ENCODE data around the gene MUC21. TPM values are rescaled to one million over a fixed set of nuclear protein-coding genes. Genes with fewer than 3 reads are reported as not detected.

The MUC21 gene
- not detected for total RNA-seq

DNA sequence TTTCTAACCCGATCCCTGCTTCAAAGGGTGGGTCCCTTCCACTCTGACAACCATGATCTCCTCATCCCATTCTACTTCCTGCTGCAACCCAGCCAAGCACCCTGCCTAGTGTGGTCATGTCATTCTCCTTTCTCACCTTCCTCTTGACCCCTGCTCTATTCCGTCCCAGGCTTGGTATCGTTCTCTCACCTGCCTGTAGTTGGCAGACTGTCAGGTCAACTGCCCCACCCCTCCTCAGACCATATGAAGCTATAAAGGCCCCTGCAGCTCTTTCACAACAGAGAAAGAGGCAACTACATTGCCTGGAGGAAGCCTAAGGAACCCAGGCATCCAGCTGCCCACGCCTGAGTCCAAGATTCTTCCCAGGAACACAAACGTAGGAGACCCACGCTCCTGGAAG, at the start of gene MUC21:
MUC21 (plus strand) TSS at position 280 of the 400 bp plus-strand sequence. CDS start 241 bp downstream, outside the sequence.
- DNase-seq (ENCODE audit: low spot score), result no peak
- no peak within 1 kb of the TSS for H3K4me3 ChIP-seq
- no peaks in the 10 kb centered on the region for H3K9me3 ChIP-seq
- H3K27me3 ChIP-seq, result no peaks in the 10 kb centered on the region
- no peaks in the 10 kb centered on the region for H3K36me3 ChIP-seq
- no peak within 1 kb of the TSS for H3K27ac ChIP-seq
- TF ChIP-seq, protein P1, sequence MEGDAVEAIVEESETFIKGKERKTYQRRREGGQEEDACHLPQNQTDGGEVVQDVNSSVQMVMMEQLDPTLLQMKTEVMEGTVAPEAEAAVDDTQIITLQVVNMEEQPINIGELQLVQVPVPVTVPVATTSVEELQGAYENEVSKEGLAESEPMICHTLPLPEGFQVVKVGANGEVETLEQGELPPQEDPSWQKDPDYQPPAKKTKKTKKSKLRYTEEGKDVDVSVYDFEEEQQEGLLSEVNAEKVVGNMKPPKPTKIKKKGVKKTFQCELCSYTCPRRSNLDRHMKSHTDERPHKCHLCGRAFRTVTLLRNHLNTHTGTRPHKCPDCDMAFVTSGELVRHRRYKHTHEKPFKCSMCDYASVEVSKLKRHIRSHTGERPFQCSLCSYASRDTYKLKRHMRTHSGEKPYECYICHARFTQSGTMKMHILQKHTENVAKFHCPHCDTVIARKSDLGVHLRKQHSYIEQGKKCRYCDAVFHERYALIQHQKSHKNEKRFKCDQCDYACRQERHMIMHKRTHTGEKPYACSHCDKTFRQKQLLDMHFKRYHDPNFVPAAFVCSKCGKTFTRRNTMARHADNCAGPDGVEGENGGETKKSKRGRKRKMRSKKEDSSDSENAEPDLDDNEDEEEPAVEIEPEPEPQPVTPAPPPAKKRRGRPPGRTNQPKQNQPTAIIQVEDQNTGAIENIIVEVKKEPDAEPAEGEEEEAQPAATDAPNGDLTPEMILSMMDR (IDR thresholded peaks at IDR 0.05), result no peak
- peaks cover 0 to 5% of the 10 kb centered on the region in 2 donors for H3K4me1 ChIP-seq

GRCh38 chr6:30935018-30935417, 48.5 kb upstream of the MUC21 start:
- no peak overlapping the region for H3K27ac ChIP-seq
- no peaks in the 10 kb centered on the region for H3K27me3 ChIP-seq
- no peaks in the 10 kb centered on the region for H3K36me3 ChIP-seq
- DNase-seq (ENCODE audit: low spot score), result no peak
- no peaks in the 10 kb centered on the region for H3K9me3 ChIP-seq
- TF ChIP-seq, protein P1 (IDR thresholded peaks at IDR 0.05), result no peak
- no peak overlapping the region for H3K4me3 ChIP-seq
- H3K4me1 ChIP-seq, result no peaks in the 10 kb centered on the region

- H3K9me3 ChIP-seq, result no peaks in the 10 kb centered on the region
- H3K27me3 ChIP-seq, result no peaks in the 10 kb centered on the region
- TF ChIP-seq, protein P1 (IDR thresholded peaks at IDR 0.05), result no peak
- no peak for DNase-seq (ENCODE audit: low spot score)
- no peak overlapping the region for H3K27ac ChIP-seq
- no peak overlapping the region for H3K4me3 ChIP-seq
- H3K4me1 ChIP-seq, result peaks cover 0 to 2% of the 10 kb centered on the region in 2 donors
- H3K36me3 ChIP-seq, result no peaks in the 10 kb centered on the region
Observed at GRCh38 chr6:30937265-30937664, 46.3 kb upstream of the MUC21 start.

DNA sequence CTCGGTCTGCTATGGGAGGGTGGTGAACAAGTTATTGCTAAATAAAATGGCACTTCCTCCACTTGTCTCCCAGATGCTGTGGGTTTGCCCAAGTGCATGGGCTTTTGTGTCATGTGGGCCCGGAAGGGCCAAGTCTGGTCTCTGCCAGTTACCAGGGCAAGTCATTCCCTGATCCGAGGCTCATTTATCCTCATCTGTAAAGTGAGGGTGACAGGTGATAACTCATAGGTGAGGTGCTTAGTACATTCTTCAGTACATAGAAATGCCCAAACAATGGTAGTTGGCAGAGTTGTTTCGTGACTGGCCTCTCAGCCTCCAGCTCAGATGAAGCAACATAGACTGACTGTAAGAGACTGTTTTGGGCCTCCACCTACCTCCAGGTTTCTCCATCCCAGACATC, 44.8 kb upstream of the MUC21 start:
- DNase-seq (ENCODE audit: low spot score), result no peak
- Histone ChIP-seq H3K9me3 (no peaks in the 10 kb centered on the region), H3K36me3 (no peaks in the 10 kb centered on the region), H3K4me1 (peaks cover 0 to 12% of the 10 kb centered on the region in 2 donors), H3K27me3 (no peaks in the 10 kb centered on the region), H3K4me3 (no peak overlapping the region), H3K27ac (no peak overlapping the region)
- TF ChIP-seq, protein P1 (IDR thresholded peaks at IDR 0.05), result no peak

DNA sequence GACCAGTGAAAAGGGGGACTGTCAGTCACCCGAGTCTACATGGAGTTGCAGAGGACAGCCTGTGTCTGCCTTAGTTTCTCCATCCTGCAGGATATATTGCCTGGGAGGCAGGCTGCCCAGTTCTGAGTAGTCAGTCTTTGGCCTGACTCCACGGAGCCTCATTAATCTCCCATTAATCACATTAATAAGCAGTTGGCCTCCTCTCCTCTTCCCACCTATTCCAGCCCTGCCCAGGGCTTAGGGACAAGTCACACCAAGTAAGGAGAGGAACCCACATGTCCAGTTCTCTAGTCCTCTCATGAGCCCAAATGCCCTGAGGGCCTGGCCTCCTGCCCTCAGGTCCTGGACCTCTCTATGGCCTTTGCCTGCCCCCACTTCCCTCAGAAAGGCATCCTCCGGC, 44.0 kb upstream of the MUC21 start:
- Histone ChIP-seq H3K4me1 (peaks cover 0 to 12% of the 10 kb centered on the region in 2 donors), H3K27ac (no peak overlapping the region), H3K36me3 (no peaks in the 10 kb centered on the region), H3K4me3 (no peak overlapping the region), H3K9me3 (no peaks in the 10 kb centered on the region), H3K27me3 (no peaks in the 10 kb centered on the region)
- TF ChIP-seq, protein P1 (IDR thresholded peaks at IDR 0.05), result no peak
- no peak for DNase-seq (ENCODE audit: low spot score)

DNA sequence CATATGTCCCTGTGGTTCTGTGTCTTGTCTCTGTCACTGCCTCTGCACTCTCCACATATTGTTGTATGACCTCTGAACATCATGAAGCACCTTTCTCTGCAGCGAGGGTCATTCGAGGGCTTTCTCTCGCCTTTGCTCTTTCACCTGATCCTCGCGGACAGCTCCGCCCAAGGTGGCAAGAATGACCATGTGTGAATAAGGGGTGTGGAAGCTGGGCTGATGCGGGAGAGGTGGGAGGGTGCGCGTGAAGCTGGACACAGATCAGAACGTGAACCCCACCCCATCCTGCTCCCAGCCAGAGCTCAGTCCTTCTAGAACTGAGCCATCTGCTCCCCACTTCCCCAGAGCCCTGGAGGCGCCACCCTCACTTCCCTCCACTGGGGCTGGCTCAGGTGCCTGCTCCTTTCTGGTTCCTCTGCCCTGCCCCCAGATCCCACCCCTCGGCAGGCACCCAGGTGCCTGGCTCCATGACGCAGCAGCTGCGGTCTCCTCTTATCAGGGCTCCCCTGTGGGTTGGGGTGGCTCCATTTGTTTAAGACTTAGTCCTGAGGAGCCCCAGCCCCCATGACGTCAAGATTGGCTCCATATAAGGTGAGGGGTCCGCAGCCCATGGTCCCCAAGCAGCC, 43.0 kb upstream of the MUC21 start, which contains the start of gene MUCL3:
MUCL3 (plus strand) TSS at position 613 of the 626 bp plus-strand sequence. CDS start 27 bp downstream, outside the sequence.
- H3K36me3 ChIP-seq, result no peaks in the 10 kb centered on the region
- no peak within 1 kb of the TSS for H3K27ac ChIP-seq
- H3K4me1 ChIP-seq, result peaks cover 0 to 12% of the 10 kb centered on the region in 2 donors
- H3K27me3 ChIP-seq, result no peaks in the 10 kb centered on the region
- TF ChIP-seq, protein P1 (IDR thresholded peaks at IDR 0.05), result no peak
- no peak within 1 kb of the TSS for H3K4me3 ChIP-seq
- no peak for DNase-seq (ENCODE audit: low spot score)
- H3K9me3 ChIP-seq, result no peaks in the 10 kb centered on the region

All from right atrium auricular region (tissue), 2 donors.